ENCODE results near the gene SHC2. TPM values are rescaled to one million over a fixed set of nuclear protein-coding genes. Genes with fewer than 3 reads are reported as not detected.

SHC2 gene
- total and polyA plus RNA-seq, 9 of the 15 experiments (the other 6 are each of a cell fraction or from before 2014, with no cell fraction given) = 0.14 to 0.36 (median 0.17) TPM; not detected in 5

- TF ChIP-seq HNRNPLL (IDR thresholded peaks at IDR 0.05; ENCODE audit: low read depth, low read length, poor library complexity, severe bottlenecking) (no peak), CUX1 (CRISPR knock-in tag; IDR thresholded peaks at IDR 0.05) (peak; percentile 80; the same call in 1 of the 2 replicates), HMGN3 (IDR thresholded peaks at IDR 0.05; ENCODE audit: borderline replicate concordance, extremely low read depth, insufficient read length, low read depth, low read length) (no peak), EP400 (IDR thresholded peaks at IDR 0.05) (peak; percentile 82), ASH1L (IDR thresholded peaks at IDR 0.05; ENCODE audit: borderline replicate concordance, low read depth, partially characterized antibody) (peak; percentile 68), ZBTB43 (CRISPR knock-in tag; IDR thresholded peaks at IDR 0.05) (no peak), ZKSCAN8 (CRISPR knock-in tag; IDR thresholded peaks at IDR 0.05) (no peak), KAT7 (CRISPR knock-in tag; IDR thresholded peaks at IDR 0.05; ENCODE audit: borderline replicate concordance) (peak; percentile 46; the same call in 1 of the 2 replicates), TFE3 (CRISPR knock-in tag; IDR thresholded peaks at IDR 0.05) (no peak), FOXJ3 (CRISPR knock-in tag; IDR thresholded peaks at IDR 0.05) (no peak), GABPA (tag; conservative IDR thresholded peaks at IDR 0.05; ENCODE audit: low read depth) (peak; percentile 99)
- TF ChIP-seq, protein P1, sequence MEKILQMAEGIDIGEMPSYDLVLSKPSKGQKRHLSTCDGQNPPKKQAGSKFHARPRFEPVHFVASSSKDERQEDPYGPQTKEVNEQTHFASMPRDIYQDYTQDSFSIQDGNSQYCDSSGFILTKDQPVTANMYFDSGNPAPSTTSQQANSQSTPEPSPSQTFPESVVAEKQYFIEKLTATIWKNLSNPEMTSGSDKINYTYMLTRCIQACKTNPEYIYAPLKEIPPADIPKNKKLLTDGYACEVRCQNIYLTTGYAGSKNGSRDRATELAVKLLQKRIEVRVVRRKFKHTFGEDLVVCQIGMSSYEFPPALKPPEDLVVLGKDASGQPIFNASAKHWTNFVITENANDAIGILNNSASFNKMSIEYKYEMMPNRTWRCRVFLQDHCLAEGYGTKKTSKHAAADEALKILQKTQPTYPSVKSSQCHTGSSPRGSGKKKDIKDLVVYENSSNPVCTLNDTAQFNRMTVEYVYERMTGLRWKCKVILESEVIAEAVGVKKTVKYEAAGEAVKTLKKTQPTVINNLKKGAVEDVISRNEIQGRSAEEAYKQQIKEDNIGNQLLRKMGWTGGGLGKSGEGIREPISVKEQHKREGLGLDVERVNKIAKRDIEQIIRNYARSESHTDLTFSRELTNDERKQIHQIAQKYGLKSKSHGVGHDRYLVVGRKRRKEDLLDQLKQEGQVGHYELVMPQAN (IDR thresholded peaks at IDR 0.05; ENCODE audit: borderline replicate concordance) = peak; percentile 63; the same call in 1 of the 2 replicates
- TF ChIP-seq, protein P2, sequence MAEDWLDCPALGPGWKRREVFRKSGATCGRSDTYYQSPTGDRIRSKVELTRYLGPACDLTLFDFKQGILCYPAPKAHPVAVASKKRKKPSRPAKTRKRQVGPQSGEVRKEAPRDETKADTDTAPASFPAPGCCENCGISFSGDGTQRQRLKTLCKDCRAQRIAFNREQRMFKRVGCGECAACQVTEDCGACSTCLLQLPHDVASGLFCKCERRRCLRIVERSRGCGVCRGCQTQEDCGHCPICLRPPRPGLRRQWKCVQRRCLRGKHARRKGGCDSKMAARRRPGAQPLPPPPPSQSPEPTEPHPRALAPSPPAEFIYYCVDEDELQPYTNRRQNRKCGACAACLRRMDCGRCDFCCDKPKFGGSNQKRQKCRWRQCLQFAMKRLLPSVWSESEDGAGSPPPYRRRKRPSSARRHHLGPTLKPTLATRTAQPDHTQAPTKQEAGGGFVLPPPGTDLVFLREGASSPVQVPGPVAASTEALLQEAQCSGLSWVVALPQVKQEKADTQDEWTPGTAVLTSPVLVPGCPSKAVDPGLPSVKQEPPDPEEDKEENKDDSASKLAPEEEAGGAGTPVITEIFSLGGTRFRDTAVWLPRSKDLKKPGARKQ (CRISPR knock-in tag; IDR thresholded peaks at IDR 0.05) = no peak
Measured at GRCh38 chr19:507286-508203, 46.7 kb upstream of the SHC2 start, which contains the start of gene TPGS1 (continued).

All from K562 (cell line).